Brain microvascular endothelial cell (primary cell): ENCODE data around the gene MYLK.

Experiments
- DNase-seq: peaks from one replicate; pipeline ENCODE4 v3.0.0-alpha.2; 2020
- H3K27ac ChIP-seq: fragments of 250-450 bp; sonication (Bioruptor Pico); 2 replicates; pipeline ENCODE4 v1.5.1; 2020; ENCODE audit warnings: mild to moderate bottlenecking, moderate library complexity
- H3K27me3 ChIP-seq: fragments of 250-450 bp; sonication (Bioruptor Pico); replicated peaks from 2 replicates; pipeline ENCODE4 v1.5.1; 2020; ENCODE audit warnings: mild to moderate bottlenecking
- H3K36me3 ChIP-seq: fragments of 250-450 bp; sonication (Bioruptor Pico); replicated peaks from 2 replicates; pipeline ENCODE4 v1.5.1; 2020; ENCODE audit warnings: mild to moderate bottlenecking
- H3K4me3 ChIP-seq: 2 replicates; pipeline ENCODE4 v1.5.1; 2011; ENCODE audit warnings: low read depth, mild to moderate bottlenecking, control low read depth, low read length, moderate library complexity
- CTCF ChIP-seq: IDR thresholded peaks from 2 replicates; pipeline ENCODE4 v1.5.1; 2011; ENCODE audit warnings: low read depth, mild to moderate bottlenecking, moderate library complexity, low read length, control low read depth, inconsistent platforms; ENCODE audit errors: missing control alignments
- in situ Hi-C: cut with HindIII; loops from 2 replicates; pipeline ENCODE4 v1.10.0; 2017; ENCODE audit warnings: low sequenced_read_pairs, low pct_ligation_motif_present

MYLK gene

GRCh38 chr3:123790254-123791072 lies 93.7 kb downstream of the MYLK start:
- in situ Hi-C loops, result no loop called here
- Histone ChIP-seq H3K4me3 (no peak overlapping the region), H3K27me3 (no peaks in the 10 kb centered on the region), H3K36me3 (no peaks in the 10 kb centered on the region), H3K27ac (no peak overlapping the region)
- no peak for TF ChIP-seq CTCF
- DNase-seq, result no peak

GRCh38 chr3:123789760-123790159 lies 94.4 kb downstream of the MYLK start:
- Histone ChIP-seq H3K36me3 (no peaks in the 10 kb centered on the region), H3K27ac (peak overlapping the region; percentile 34), H3K4me3 (no peak overlapping the region), H3K27me3 (no peaks in the 10 kb centered on the region)
- peak; percentile 82 for DNase-seq
- in situ Hi-C loops, result no loop called here
- no peak for TF ChIP-seq CTCF

GRCh38 chr3:123789160-123789559 lies 95.0 kb downstream of the MYLK start:
- no peaks in the 10 kb centered on the region for H3K27me3 ChIP-seq
- no peak overlapping the region for H3K4me3 ChIP-seq
- no peak for DNase-seq
- in situ Hi-C loops, result no loop called here
- H3K36me3 ChIP-seq, result no peaks in the 10 kb centered on the region
- H3K27ac ChIP-seq, result peak overlapping the region; percentile 34
- TF ChIP-seq CTCF, result no peak

GRCh38 chr3:123788710-123789109 lies 95.4 kb downstream of the MYLK start:
- DNase-seq, result peak; percentile 63
- in situ Hi-C loops, result no loop called here
- Histone ChIP-seq H3K4me3 (no peak overlapping the region), H3K36me3 (no peaks in the 10 kb centered on the region), H3K27ac (peak overlapping the region; percentile 34), H3K27me3 (no peaks in the 10 kb centered on the region)
- TF ChIP-seq CTCF, result no peak

GRCh38 chr3:123787133-123787532 lies 97.0 kb downstream of the MYLK start:
- TF ChIP-seq CTCF, result no peak
- H3K36me3 ChIP-seq, result no peaks in the 10 kb centered on the region
- H3K4me3 ChIP-seq, result no peak overlapping the region
- in situ Hi-C loops, result no loop called here
- no peak overlapping the region for H3K27ac ChIP-seq
- no peak for DNase-seq
- H3K27me3 ChIP-seq, result no peaks in the 10 kb centered on the region

- no peak for DNase-seq
- Histone ChIP-seq H3K27ac (no peak overlapping the region), H3K4me3 (no peak overlapping the region), H3K27me3 (no peaks in the 10 kb centered on the region), H3K36me3 (no peaks in the 10 kb centered on the region)
- TF ChIP-seq CTCF, result no peak
- in situ Hi-C loops, result no loop called here
These were observed 98.5 kb downstream of the MYLK start for GRCh38 chr3:123785602-123786001.
